ENCODE results near the gene AXDND1.

GRCh38 chr1:179351281-179351680 lies 14.5 kb upstream of the AXDND1 start:
- TF ChIP-seq CTCF (IDR thresholded peaks at IDR 0.05) (no peak), RXRA (IDR thresholded peaks at IDR 0.05; ENCODE audit: borderline replicate concordance, low read depth) (no peak), CHD2 (IDR thresholded peaks at IDR 0.05; ENCODE audit: low read length, partially characterized antibody) (no peak), JUND (IDR thresholded peaks at IDR 0.05) (no peak), ELF1 (IDR thresholded peaks at IDR 0.05) (no peak), SMC3 (IDR thresholded peaks at IDR 0.05; ENCODE audit: low read depth, low read length) (no peak), USF2 (IDR thresholded peaks at IDR 0.05; ENCODE audit: borderline replicate concordance, low read depth, low read length) (no peak), IRF3 (IDR thresholded peaks at IDR 0.05; ENCODE audit: low read depth, low read length) (no peak), GATA2 (CRISPR knock-in tag; IDR thresholded peaks at IDR 0.05) (no peak), RFX5 (IDR thresholded peaks at IDR 0.05; ENCODE audit: low read length) (no peak)

Measured in SK-N-SH (cell line).